HepG2 (cell line): ENCODE measurements around the gene OTP. TPM values are rescaled to one million over a fixed set of nuclear protein-coding genes. Genes with fewer than 3 reads are reported as not detected.

Experiments
- polyA plus RNA-seq, 8 experiments: library from polyadenylated mRNA; depleted of rRNA in 3 of 8; stranded (reverse) in 7 of 8; unstranded in 1 of 8; fragments of >200 nt; fragmentation: Illumina TruSeq in 4 of 8; extraction: Trizol in 4 of 8; gene quantifications; 2 replicates each; pipeline versions ENCODE4 v1.2.1 to v1.2.3, GENCODE V29; 2011 to 2016; ENCODE audit warnings: low read depth in 4 of 8, missing spikeins in 1 of 8, mixed read lengths in 1 of 8; ENCODE audit not compliant: insufficient read depth in 1 of 8
- total RNA-seq, 5 experiments: library from RNA; depleted of rRNA; stranded (reverse); fragments of >200 nt; fragmentation: Illumina TruSeq; extraction: Trizol; gene quantifications; 2 replicates each; pipeline ENCODE4 v1.2.3, GENCODE V29; 2016; ENCODE audit warnings: low read depth in 1 of 5

OTP gene
- total and polyA plus RNA-seq, 2 of the 13 experiments (the other 11 are each of a cell fraction or from before 2014, with no cell fraction given) = not detected

Other genes with a start within 250 kb of the OTP start
- 39.3 and 52.8 TPM in 2 replicates for gene WDR41, start 146.4 kb downstream of the OTP start, total RNA-seq (2016; rRNA removed; fragmentation: Illumina TruSeq; extraction: Trizol)
- gene WDR41, start 146.4 kb downstream of the OTP start, polyA plus RNA-seq (2011; rRNA removed) = 17.9 and 18.9 TPM in 2 replicates
- 309 and 398 TPM in 2 replicates for gene TBCA, start 137.6 kb upstream of the OTP start, total RNA-seq (2016; rRNA removed; fragmentation: Illumina TruSeq; extraction: Trizol)
- 73.3 and 93.8 TPM in 2 replicates for gene TBCA, start 137.6 kb upstream of the OTP start, polyA plus RNA-seq (2011; rRNA removed)